HUES64 (cell line): Measurements from ENCODE around the gene MPST.
"Not testable (repeated sequence)": the region's sequence is repeated elsewhere in the genome, so short reads cannot be mapped to it uniquely, and the experiment has no call there.

ENCODE experiments used
- H3K27ac ChIP-seq: 2 replicates; pipeline ENCODE4 v1.7.0; 2013; ENCODE audit warnings: low read depth, low read length, inconsistent platforms
- H3K27me3 ChIP-seq: 2 replicates; pipeline ENCODE4 v1.6.1; 2013; ENCODE audit warnings: mild to moderate bottlenecking, low read length; ENCODE audit not compliant: insufficient read depth
- H3K36me3 ChIP-seq: 2 replicates; pipeline ENCODE4 v1.6.1; 2013; ENCODE audit warnings: mild to moderate bottlenecking, low read length; ENCODE audit not compliant: insufficient read depth
- H3K4me1 ChIP-seq: 2 replicates; pipeline ENCODE4 v1.6.1; 2013; ENCODE audit warnings: mild to moderate bottlenecking, low read length, moderate library complexity; ENCODE audit not compliant: insufficient read depth
- H3K4me3 ChIP-seq: 2 replicates; pipeline ENCODE4 v1.5.1; 2013; ENCODE audit warnings: mild to moderate bottlenecking, low read length, moderate library complexity
- H3K9ac ChIP-seq: 2 replicates; pipeline ENCODE4 v1.6.1; 2013; ENCODE audit warnings: mild to moderate bottlenecking, low read depth, low read length
- H3K9me3 ChIP-seq: 2 replicates; pipeline ENCODE4 v1.6.1; 2013; ENCODE audit warnings: low read depth, low read length; ENCODE audit not compliant: insufficient read depth
- WGBS: fragments of 150-250, 120-280 bp; methylation state at CpG from one replicate; pipeline ENCODE4 v1.1.7; 2013; ENCODE audit warnings: missing lambda C conversion rate; 5-methylcytosine and 5-hydroxymethylcytosine counted together

The MPST gene

GRCh38 chr22:36986242-36986821 is 33.2 kb upstream of the MPST start:
- H3K9ac ChIP-seq = no peak overlapping the region
- H3K27me3 ChIP-seq = no peaks in the 10 kb centered on the region; the same call in 1 of the 2 replicates
- WGBS = 62% methylated on average over 8 of the region's 8 CpGs

GRCh38 chr22:36988075-36988832 is 31.3 kb upstream of the MPST start:
- no peaks in the 10 kb centered on the region for H3K4me1 ChIP-seq
- H3K9me3 ChIP-seq = peaks cover 13% of the 10 kb centered on the region
- no peak overlapping the region for H3K27ac ChIP-seq
- WGBS = 83% methylated on average over 12 of the region's 12 CpGs
- H3K4me3 ChIP-seq = no peak overlapping the region
- H3K27me3 ChIP-seq = no peaks in the 10 kb centered on the region; the same call in 1 of the 2 replicates
- no peak overlapping the region for H3K9ac ChIP-seq
- no peaks in the 10 kb centered on the region for H3K36me3 ChIP-seq

More at GRCh38 chr22:36986242-36986821, 33.2 kb upstream of the MPST start:
- Histone ChIP-seq H3K9me3 (peaks cover 13% of the 10 kb centered on the region), H3K4me1 (no peaks in the 10 kb centered on the region), H3K36me3 (no peaks in the 10 kb centered on the region), H3K4me3 (no peak overlapping the region), H3K27ac (no peak overlapping the region)

GRCh38 chr22:36989012-36989411 is 30.5 kb upstream of the MPST start:
- WGBS = 95% methylated on average over 4 of the region's 4 CpGs
- H3K4me1 ChIP-seq, H3K27ac ChIP-seq, H3K27me3 ChIP-seq, H3K36me3 ChIP-seq, H3K9ac ChIP-seq, H3K4me3 ChIP-seq: not testable (repeated sequence)
- H3K9me3 ChIP-seq = peaks cover 13% of the 10 kb centered on the region

- Histone ChIP-seq H3K27ac (no peak overlapping the region), H3K4me3 (no peak overlapping the region), H3K27me3 (no peaks in the 10 kb centered on the region; the same call in 1 of the 2 replicates), H3K9me3 (peaks cover 10% of the 10 kb centered on the region), H3K4me1 (no peaks in the 10 kb centered on the region), H3K36me3 (no peaks in the 10 kb centered on the region), H3K9ac (no peak overlapping the region)
- 92% methylated on average over 6 of the region's 6 CpGs for WGBS
These were observed 29.1 kb upstream of the MPST start for GRCh38 chr22:36990457-36990856.

- H3K9ac ChIP-seq = no peak overlapping the region
- H3K9me3 ChIP-seq = peaks cover 3% of the 10 kb centered on the region
- no peak overlapping the region for H3K27ac ChIP-seq
- no peak overlapping the region for H3K4me3 ChIP-seq
- no peaks in the 10 kb centered on the region for H3K36me3 ChIP-seq
- no peaks in the 10 kb centered on the region for H3K4me1 ChIP-seq
- 63% methylated on average over 6 of the region's 6 CpGs for WGBS
- H3K27me3 ChIP-seq = no peaks in the 10 kb centered on the region; the same call in 1 of the 2 replicates
These were observed 28.3 kb upstream of the MPST start for GRCh38 chr22:36991206-36991605.

- no peak overlapping the region for H3K4me3 ChIP-seq
- H3K36me3 ChIP-seq = no peaks in the 10 kb centered on the region
- no peaks in the 10 kb centered on the region for H3K4me1 ChIP-seq
- no peaks in the 10 kb centered on the region for H3K27me3 ChIP-seq
- no peak overlapping the region for H3K27ac ChIP-seq
- no peaks in the 10 kb centered on the region for H3K9me3 ChIP-seq
- H3K9ac ChIP-seq = no peak overlapping the region
- 88% methylated on average over 2 of the region's 2 CpGs for WGBS
These were observed 21.8 kb upstream of the MPST start for GRCh38 chr22:36997746-36998145.

GRCh38 chr22:36998620-36999351 is 20.8 kb upstream of the MPST start:
- Histone ChIP-seq H3K4me3 (no peak overlapping the region), H3K9ac (no peak overlapping the region), H3K27me3 (no peaks in the 10 kb centered on the region), H3K4me1 (no peaks in the 10 kb centered on the region), H3K27ac (no peak overlapping the region), H3K36me3 (no peaks in the 10 kb centered on the region), H3K9me3 (no peaks in the 10 kb centered on the region)
- 66% methylated on average over 9 of the region's 9 CpGs for WGBS

GRCh38 chr22:36999463-36999862 is 20.1 kb upstream of the MPST start:
- Histone ChIP-seq H3K27me3 (no peaks in the 10 kb centered on the region), H3K4me3 (no peak overlapping the region), H3K4me1 (no peaks in the 10 kb centered on the region), H3K27ac (no peak overlapping the region), H3K9me3 (no peaks in the 10 kb centered on the region), H3K36me3 (no peaks in the 10 kb centered on the region), H3K9ac (no peak overlapping the region)
- WGBS = 96% methylated on average over 4 of the region's 4 CpGs

- H3K27ac ChIP-seq = no peak overlapping the region
- H3K27me3 ChIP-seq = no peaks in the 10 kb centered on the region
- H3K9me3 ChIP-seq = no peaks in the 10 kb centered on the region
- H3K9ac ChIP-seq = no peak overlapping the region
- WGBS = 88% methylated on average over 10 of the region's 11 CpGs
- H3K4me1 ChIP-seq = no peaks in the 10 kb centered on the region
- no peaks in the 10 kb centered on the region for H3K36me3 ChIP-seq
- H3K4me3 ChIP-seq = no peak overlapping the region
These were observed 18.6 kb upstream of the MPST start for GRCh38 chr22:37000676-37001534.

- Histone ChIP-seq H3K9ac (no peak overlapping the region), H3K4me1 (no peaks in the 10 kb centered on the region), H3K9me3 (no peaks in the 10 kb centered on the region), H3K27me3 (no peaks in the 10 kb centered on the region; the same call in 1 of the 2 replicates), H3K4me3 (no peak overlapping the region), H3K27ac (no peak overlapping the region), H3K36me3 (no peaks in the 10 kb centered on the region)
- 90% methylated on average over 12 of the region's 12 CpGs for WGBS
These were observed 17.7 kb upstream of the MPST start for GRCh38 chr22:37001826-37002225.
